Astrocyte (in vitro differentiated cells and primary cell): ENCODE data around the gene CAMK1G.

Experiments
- CTCF ChIP-seq: IDR thresholded peaks from 2 replicates; pipeline ENCODE4 v1.5.1; 2011; ENCODE audit warnings: low read depth, mild to moderate bottlenecking, inconsistent platforms, low read length, moderate library complexity; ENCODE audit not compliant: insufficient read depth
- EZH2 ChIP-seq: IDR thresholded peaks from 2 replicates; pipeline ENCODE4 v1.6.1; 2012; ENCODE audit warnings: mild to moderate bottlenecking, low read length, inconsistent platforms; ENCODE audit not compliant: insufficient read depth

- no peak for TF ChIP-seq CTCF
- no peak for TF ChIP-seq EZH2
These were observed 59.9 kb downstream of the CAMK1G start for GRCh38 chr1:209643285-209644020.
